Activated naive CD4-positive, alpha-beta T cell treated with anti-CD3 and anti-CD28 coated beads, Interleukin-2, amount 50 U/mL, for 72 hours (primary cell): ENCODE data around the gene SDK1. TPM values are rescaled to one million over a fixed set of nuclear protein-coding genes. Genes with fewer than 3 reads are reported as not detected.
A peak's percentile ranks its signal among the peaks of the same experiment; 100 is the strongest.

Experiments
- ATAC-seq, 2 donors: fragments of 150-1000 bp; cut with Tn5 transposase; 2 replicates each; pipeline ENCODE4 v1.10.0; 2021; ENCODE audit warnings: mild to moderate bottlenecking in 2 of 2, moderate library complexity in 2 of 2
- DNase-seq, 2 donors: peaks; one replicate each; pipeline ENCODE4 v3.0.0; 2021 to 2022; ENCODE audit warnings: low spot score in 2 of 2
- H3K27ac Mint-ChIP-seq, 2 donors: one replicate each; pipeline ENCODE4 v1.8.0; 2022; ENCODE audit warnings: mild to moderate bottlenecking in 2 of 2, mixed read lengths in 2 of 2
- H3K36me3 Mint-ChIP-seq, 2 donors: one replicate each; pipeline ENCODE4 v1.8.0; 2022; ENCODE audit warnings: mixed read lengths in 2 of 2
- H3K9me3 Mint-ChIP-seq, 2 donors: one replicate each; pipeline ENCODE4 v1.8.0; 2022; ENCODE audit warnings: mixed read lengths in 2 of 2
- total RNA-seq, 2 donors: library from RNA; stranded (reverse); gene quantifications; one replicate each; pipeline ENCODE4 v1.2.3, GENCODE V29; 2022

Gene SDK1
- total RNA-seq, 2 donors from 2014 or later: 1.3 to 2.1 TPM

GRCh38 chr7:4057289-4057616 is 756.2 kb downstream of the SDK1 start:
- Mint-ChIP-seq H3K9me3 (peaks cover 14 to 16% of the 10 kb centered on the region in 2 donors), H3K36me3 (peaks cover 4 to 26% of the 10 kb centered on the region in 2 donors), H3K27ac (peak overlapping the region in 1 of 2 donors; percentile 46)
- DNase-seq (no peak), ATAC-seq (no peak)

DNA sequence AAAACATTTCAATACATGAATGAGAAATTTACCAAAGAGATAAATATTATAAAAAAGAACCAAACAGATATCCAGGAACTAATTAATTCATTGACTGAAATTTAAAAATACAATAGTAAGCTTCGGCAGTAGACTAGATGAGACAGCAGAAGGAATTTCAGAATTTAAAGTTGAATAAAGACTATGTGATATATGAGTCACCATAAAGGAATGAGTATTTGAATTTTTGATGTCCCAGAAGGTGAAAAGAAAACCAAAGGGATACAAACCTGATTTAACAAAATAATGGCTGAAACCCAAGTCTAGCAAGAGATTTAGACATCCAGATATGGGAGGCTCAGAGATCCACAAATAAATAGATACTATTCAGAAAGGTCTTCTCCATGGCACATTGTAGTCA is 757.1 kb downstream of the SDK1 start:
- DNase-seq: no peak
- H3K9me3 Mint-ChIP-seq: peaks cover 14 to 16% of the 10 kb centered on the region in 2 donors
- peaks cover 4 to 26% of the 10 kb centered on the region in 2 donors for H3K36me3 Mint-ChIP-seq
- no peak for ATAC-seq
- H3K27ac Mint-ChIP-seq: no peak overlapping the region

GRCh38 chr7:4065190-4065589 is 764.1 kb downstream of the SDK1 start:
- H3K27ac Mint-ChIP-seq: no peak overlapping the region
- H3K36me3 Mint-ChIP-seq: no peaks in the 10 kb centered on the region
- H3K9me3 Mint-ChIP-seq: no peaks in the 10 kb centered on the region
- DNase-seq (no peak), ATAC-seq (no peak)

GRCh38 chr7:4066206-4066605 is 765.2 kb downstream of the SDK1 start:
- ATAC-seq (no peak), DNase-seq (no peak)

DNA sequence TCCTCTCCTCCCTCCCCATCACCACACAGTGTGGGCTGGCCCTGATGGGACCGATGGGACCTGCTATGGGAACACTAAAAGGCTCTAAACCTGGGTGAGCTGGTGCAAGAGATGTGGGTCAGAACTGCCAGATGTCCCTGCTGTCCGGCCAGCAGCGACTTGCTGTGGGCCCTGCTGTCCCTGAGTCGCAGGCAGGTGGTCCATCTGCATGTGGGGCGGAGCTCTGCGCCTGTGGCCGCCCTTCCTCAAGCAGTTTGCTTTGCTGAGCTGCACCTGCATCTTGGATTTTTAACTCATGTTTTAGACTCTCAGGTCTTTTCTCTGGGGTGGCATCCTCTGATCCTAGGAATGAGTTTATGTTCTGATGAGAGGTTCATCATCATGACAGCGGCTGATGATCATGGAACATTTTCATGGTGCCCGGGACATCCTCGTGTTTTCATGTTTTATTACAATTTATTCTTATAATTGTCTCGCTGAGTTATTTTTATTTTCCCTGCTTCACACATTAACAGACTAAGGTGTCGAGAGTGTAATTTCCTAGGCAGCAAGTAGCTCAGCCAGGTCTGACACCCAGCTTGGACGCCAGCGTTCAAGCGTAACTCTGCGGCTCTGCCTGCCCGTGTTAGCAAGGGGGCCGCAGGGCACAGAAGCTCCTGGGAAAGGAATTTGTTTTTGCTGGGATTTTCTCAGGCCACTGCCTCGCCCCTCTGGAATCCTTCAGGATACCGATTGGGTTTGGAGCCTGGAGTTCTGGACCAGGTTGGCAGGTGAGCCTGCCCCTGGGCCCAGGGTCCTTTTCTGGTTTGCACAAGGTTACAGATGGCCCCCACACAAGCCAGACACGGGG is 765.8 kb downstream of the SDK1 start:
- Mint-ChIP-seq H3K36me3 (no peaks in the 10 kb centered on the region), H3K27ac (no peak overlapping the region), H3K9me3 (no peaks in the 10 kb centered on the region)
- no peak for ATAC-seq
- DNase-seq: no peak

More at GRCh38 chr7:4066206-4066605, 765.2 kb downstream of the SDK1 start:
- no peaks in the 10 kb centered on the region for H3K36me3 Mint-ChIP-seq
- no peak overlapping the region for H3K27ac Mint-ChIP-seq
- no peaks in the 10 kb centered on the region for H3K9me3 Mint-ChIP-seq

DNA sequence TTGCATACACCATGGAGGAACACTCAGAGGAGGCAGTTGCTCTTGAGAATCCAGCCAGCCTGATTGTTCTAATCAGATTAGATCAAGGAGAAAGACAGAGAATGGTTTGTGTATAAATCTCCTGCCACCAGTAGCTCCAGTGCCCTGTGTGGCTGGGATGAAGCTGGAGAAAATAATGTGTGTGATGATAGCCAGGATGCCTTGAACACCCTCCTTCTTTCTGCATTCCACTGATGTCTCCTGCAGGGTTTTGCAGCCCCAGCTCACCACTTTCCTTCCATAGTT is 766.4 kb downstream of the SDK1 start:
- no peak for ATAC-seq

DNA sequence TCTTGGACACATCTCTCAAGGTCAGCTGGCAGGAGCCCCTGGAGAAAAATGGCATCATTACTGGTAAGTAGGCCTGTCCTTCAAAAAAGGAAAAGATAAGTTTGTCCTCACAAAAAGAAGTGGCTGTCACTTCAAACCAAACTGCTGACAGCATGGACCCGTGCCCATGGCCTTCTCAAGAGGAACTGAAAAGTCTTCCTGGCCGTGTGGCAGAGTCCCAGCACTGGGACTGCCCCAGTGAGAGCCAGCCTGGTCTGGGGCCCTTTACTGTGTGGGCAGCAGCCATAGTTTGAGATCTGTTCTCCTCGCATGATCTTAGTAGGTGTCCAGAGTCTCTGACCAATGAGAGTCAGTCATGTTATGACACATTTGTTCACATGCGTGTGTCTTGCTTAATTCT is 766.8 kb downstream of the SDK1 start:
- H3K36me3 Mint-ChIP-seq: no peaks in the 10 kb centered on the region
- ATAC-seq (no peak), DNase-seq (no peak)
- H3K27ac Mint-ChIP-seq: peak overlapping the region in 1 of 2 donors; percentile 29
- H3K9me3 Mint-ChIP-seq: no peaks in the 10 kb centered on the region

More for the DNA sequence above, 766.4 kb downstream of the SDK1 start:
- Mint-ChIP-seq H3K36me3 (no peaks in the 10 kb centered on the region), H3K9me3 (no peaks in the 10 kb centered on the region), H3K27ac (no peak overlapping the region)
- DNase-seq: no peak

GRCh38 chr7:4068286-4068685 is 767.2 kb downstream of the SDK1 start:
- peak overlapping the region in 1 of 2 donors; percentile 29 for H3K27ac Mint-ChIP-seq
- no peaks in the 10 kb centered on the region for H3K9me3 Mint-ChIP-seq
- H3K36me3 Mint-ChIP-seq: no peaks in the 10 kb centered on the region
- no peak for DNase-seq
- ATAC-seq: no peak

GRCh38 chr7:4069268-4070095 is 768.4 kb downstream of the SDK1 start:
- no peak for ATAC-seq

DNA sequence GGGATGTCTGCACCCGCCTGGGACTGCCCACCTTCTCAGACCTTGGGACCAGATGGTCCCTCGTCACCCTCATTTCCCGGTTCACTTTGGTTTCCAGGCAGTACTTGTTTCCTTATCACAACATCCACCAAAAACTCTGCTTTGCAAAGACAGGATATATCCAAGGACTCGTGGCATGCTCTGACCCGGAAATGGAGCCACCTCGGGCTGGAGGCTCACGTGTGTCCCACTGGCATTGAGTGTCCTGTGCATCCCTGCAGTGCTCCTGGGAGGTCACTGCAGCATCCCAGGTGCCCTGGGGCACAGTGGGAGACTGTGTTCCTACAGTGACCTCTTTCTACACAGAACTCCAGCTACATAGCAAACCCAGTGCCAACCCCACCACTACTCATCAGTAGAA is 769.2 kb downstream of the SDK1 start:
- peak overlapping the region in 1 of 2 donors; percentile 81 for H3K27ac Mint-ChIP-seq
- H3K9me3 Mint-ChIP-seq: no peaks in the 10 kb centered on the region
- no peaks in the 10 kb centered on the region for H3K36me3 Mint-ChIP-seq

More at GRCh38 chr7:4069268-4070095, 768.4 kb downstream of the SDK1 start:
- DNase-seq: no peak
- peak overlapping the region in 1 of 2 donors; percentile 47 for H3K27ac Mint-ChIP-seq
- no peaks in the 10 kb centered on the region for H3K36me3 Mint-ChIP-seq
- no peaks in the 10 kb centered on the region for H3K9me3 Mint-ChIP-seq

GRCh38 chr7:4071370-4072058 is 770.5 kb downstream of the SDK1 start:
- Mint-ChIP-seq H3K27ac (no peak overlapping the region), H3K36me3 (no peaks in the 10 kb centered on the region), H3K9me3 (no peaks in the 10 kb centered on the region)
- ATAC-seq: no peak
- no peak for DNase-seq

More for the DNA sequence above, 769.2 kb downstream of the SDK1 start:
- ATAC-seq (no peak), DNase-seq (no peak)

GRCh38 chr7:4072161-4072925 is 771.3 kb downstream of the SDK1 start:
- no peaks in the 10 kb centered on the region for H3K9me3 Mint-ChIP-seq
- DNase-seq (no peak), ATAC-seq (no peak)
- no peaks in the 10 kb centered on the region for H3K36me3 Mint-ChIP-seq
- peak overlapping the region in 1 of 2 donors; percentile 29 for H3K27ac Mint-ChIP-seq

- no peaks in the 10 kb centered on the region for H3K36me3 Mint-ChIP-seq
- no peaks in the 10 kb centered on the region for H3K9me3 Mint-ChIP-seq
- ATAC-seq (no peak), DNase-seq (no peak)
- H3K27ac Mint-ChIP-seq: no peak overlapping the region
Measured at GRCh38 chr7:4073052-4073451, 772.0 kb downstream of the SDK1 start.

DNA sequence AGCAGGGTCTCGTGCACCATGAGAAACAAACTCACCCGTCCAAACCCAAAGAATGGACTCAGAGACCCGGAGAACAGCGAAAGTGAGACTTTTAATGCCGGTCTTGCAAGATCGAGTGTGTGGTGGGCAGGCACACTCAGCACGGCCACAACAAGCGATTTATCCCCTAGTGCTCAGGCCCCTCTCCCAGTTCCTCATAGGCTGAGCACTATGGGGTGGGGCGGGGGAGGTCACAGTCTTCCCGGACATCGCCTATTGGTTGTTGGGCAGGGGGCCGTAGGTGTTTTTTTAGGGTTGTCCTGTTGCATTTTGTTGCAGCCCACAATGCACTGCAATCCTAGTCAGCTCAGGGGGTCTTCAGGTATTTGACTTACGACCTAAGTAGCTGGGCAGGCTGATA is 772.7 kb downstream of the SDK1 start:
- Mint-ChIP-seq H3K27ac (no peak overlapping the region), H3K36me3 (no peaks in the 10 kb centered on the region), H3K9me3 (no peaks in the 10 kb centered on the region)
- no peak for DNase-seq
- no peak for ATAC-seq

DNA sequence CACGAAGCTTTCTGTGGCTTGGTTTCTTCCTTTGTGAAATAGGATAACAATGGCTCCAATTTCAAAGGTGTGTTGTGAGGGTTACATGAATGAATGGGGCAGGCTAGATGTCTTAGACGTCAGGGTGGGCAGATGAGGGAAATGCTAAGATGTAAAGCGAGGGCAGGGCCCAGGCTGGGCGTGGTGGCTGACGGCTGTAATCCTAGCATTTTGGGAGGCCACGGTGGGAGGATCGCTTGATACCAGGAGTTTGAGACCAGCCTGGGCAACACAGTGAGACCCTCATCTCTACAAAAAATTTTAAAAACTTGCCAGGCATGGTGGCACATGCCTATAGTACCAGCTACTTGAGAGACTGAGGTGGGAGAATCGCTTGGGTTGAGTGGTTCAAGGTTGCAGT is 773.4 kb downstream of the SDK1 start:
- no peaks in the 10 kb centered on the region for H3K9me3 Mint-ChIP-seq
- no peak for DNase-seq
- H3K27ac Mint-ChIP-seq: no peak overlapping the region
- no peaks in the 10 kb centered on the region for H3K36me3 Mint-ChIP-seq
- ATAC-seq: no peak

DNA sequence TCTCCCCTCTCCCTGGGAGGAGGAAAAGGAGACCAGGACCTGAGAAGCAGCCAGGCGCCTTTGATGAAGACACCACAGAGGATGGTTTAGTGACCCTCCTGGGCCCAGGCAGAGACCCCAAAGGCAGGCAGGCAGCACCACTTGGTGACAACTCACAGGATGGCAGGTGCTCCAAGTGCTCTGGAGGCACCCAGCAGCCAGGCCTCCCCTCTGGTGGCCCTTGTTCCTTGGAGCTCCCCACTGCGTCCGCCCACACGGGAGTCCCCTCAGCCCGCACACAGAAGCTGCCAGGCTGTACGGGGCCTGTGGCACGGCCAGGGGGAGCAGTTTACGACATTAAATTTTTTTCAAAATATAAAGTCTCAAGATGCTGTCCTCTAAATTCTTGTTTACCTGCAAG is 773.9 kb downstream of the SDK1 start:
- ATAC-seq (no peak), DNase-seq (no peak)
- Mint-ChIP-seq H3K9me3 (no peaks in the 10 kb centered on the region), H3K36me3 (no peaks in the 10 kb centered on the region), H3K27ac (no peak overlapping the region)
